Measurements from ENCODE around the gene KLK8. TPM values are rescaled to one million over a fixed set of nuclear protein-coding genes. Genes with fewer than 3 reads are reported as not detected.

KLK8 gene
- total RNA-seq, 2 donors from 2014 or later: not detected

DNA sequence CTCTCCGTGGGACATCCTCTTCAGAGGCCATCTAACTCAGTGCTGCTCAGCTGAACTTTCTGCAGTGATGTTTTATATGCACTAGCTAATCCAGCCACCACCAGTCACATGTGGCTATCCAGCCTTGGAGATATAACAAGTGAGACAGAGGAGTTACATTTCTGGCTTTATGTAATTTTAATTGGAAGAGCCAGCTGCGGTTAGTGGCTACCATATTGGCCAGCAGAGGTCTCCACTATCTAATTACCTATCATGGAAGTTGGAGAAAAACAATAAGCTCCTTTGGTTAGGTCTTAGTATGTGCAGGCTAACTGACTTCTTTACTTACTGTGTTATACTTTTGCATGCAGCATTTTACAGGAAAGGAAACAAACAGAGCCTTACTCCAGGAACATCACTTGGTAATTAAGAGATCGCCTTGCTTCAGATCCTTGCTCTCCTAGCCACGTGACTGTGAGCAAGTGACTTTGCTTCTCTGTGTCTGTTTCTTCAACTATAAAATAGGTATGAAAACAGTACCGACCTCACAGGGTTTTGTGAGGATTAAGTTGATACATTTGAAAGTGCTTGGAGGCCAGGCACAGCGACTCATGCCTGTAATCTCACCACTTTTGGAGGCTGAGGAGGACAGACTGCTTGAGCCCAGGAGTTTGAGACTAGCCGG is 19.7 kb upstream of the KLK8 start:
- DNase-seq (no peak), ATAC-seq (peak; percentile 53)
- intact Hi-C loops (cut with DNase I, micrococcal nuclease): no loop called here

- DNase-seq: no peak
- no peak for ATAC-seq
- intact Hi-C loops (cut with DNase I, micrococcal nuclease): no loop called here
Observed at GRCh38 chr19:51019544-51019925, 18.1 kb upstream of the KLK8 start, which contains the start of gene KLK10. Gene KLK10 (minus strand): TSS chr19:51019709. CDS start chr19:51019130, 579 bp downstream.

DNA sequence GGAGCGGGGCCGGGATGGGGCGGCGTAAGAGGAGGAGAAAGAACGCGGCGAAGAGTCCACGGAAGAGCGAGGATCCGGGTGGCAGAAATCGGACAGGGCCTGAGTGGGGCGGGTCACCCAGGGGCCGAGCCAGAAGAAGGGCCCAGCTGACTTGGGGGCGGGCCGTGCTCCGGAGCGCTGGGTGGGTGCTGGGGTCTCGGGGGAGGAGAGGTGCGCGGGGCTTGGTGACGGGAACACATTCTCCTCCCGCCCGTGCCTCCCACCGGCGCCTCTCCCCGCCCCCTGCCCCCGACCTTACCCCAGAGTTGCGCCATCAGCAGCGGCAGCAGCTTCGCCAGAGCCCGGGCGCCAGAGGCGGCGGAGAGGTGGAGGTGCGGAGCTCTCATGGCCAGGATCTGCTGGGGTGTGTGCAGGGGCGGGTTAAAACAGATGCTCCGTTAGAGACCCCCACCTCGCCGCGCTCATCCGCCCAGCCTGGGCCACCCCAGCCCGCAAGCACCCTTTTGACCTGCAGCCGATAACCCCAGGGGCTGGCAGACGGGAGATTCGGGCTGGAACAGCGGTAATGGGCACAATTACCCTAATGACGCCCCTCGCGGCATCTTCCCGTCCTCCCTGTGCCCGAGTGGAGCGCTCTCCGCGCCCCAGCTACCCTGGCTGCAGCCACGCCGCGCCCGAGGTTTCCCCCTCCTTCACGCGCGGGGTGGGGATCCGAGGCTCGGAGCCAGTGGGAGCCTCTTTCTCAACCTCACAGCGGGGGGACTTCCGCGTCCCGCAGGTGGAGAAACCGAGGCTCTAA is 17.5 kb upstream of the KLK8 start:
- no peak for DNase-seq
- ATAC-seq: no peak
- intact Hi-C loops (cut with DNase I, micrococcal nuclease): no loop called here

DNA sequence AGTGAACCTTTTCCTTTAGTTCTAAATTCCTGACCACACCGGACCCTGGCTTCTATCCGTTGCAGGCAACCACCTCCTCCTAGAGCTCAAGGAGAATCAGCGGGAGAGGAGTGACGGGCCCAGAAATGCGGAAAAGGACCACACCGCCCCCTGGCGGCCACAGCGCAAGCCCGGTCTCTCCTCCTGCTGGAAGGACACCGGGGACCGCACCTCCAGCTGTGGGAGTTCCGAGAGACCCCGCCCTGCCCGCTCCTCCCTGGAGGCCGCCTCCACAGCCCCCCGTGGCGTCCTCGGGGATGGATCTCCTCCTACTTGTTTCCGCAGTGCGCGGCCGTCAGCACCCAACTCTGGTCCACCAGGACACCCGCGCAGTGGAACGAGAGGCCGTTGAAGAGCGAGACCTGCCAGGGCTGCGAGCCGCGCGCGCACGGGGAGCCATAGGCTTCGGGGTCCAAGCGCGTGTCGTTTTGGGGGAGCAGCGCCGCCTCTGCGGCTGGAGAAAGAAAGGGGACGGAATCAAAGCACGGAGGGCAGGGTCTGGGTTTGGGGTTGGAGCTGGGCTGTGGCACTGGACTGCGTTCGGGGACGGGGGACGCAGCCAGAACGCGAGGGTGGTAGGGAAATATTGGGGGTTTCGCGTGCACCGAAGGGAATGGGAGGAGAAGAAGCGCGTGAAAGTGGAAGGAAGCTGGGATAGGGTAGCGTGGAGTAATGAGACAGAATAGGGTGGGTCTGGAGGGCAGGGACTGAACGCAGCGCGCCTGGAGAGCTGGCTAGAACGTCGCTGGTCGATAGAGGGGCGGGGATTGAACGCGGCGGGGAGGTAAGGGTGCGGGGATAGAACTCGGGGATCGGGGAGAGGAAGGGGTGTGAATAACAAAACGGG is 15.6 kb upstream of the KLK8 start:
- peak; percentile 71 for ATAC-seq
- DNase-seq: peak in 1 of 2 donors; percentile 56
- intact Hi-C loops (cut with DNase I, micrococcal nuclease): no loop called here

- intact Hi-C loops (cut with DNase I, micrococcal nuclease): no loop called here
- ATAC-seq (no peak), DNase-seq (no peak)
Observed at GRCh38 chr19:51015691-51016267, 14.4 kb upstream of the KLK8 start.

- intact Hi-C loops (cut with DNase I, micrococcal nuclease): no loop called here
Observed at GRCh38 chr19:51014242-51014641, 12.8 kb upstream of the KLK8 start.

GRCh38 chr19:51012661-51013190 is 11.3 kb upstream of the KLK8 start:
- intact Hi-C loops (cut with DNase I, micrococcal nuclease): no loop called here
- DNase-seq (no peak), ATAC-seq (no peak)

More at GRCh38 chr19:51014242-51014641, 12.8 kb upstream of the KLK8 start:
- DNase-seq (no peak), ATAC-seq (no peak)

DNA sequence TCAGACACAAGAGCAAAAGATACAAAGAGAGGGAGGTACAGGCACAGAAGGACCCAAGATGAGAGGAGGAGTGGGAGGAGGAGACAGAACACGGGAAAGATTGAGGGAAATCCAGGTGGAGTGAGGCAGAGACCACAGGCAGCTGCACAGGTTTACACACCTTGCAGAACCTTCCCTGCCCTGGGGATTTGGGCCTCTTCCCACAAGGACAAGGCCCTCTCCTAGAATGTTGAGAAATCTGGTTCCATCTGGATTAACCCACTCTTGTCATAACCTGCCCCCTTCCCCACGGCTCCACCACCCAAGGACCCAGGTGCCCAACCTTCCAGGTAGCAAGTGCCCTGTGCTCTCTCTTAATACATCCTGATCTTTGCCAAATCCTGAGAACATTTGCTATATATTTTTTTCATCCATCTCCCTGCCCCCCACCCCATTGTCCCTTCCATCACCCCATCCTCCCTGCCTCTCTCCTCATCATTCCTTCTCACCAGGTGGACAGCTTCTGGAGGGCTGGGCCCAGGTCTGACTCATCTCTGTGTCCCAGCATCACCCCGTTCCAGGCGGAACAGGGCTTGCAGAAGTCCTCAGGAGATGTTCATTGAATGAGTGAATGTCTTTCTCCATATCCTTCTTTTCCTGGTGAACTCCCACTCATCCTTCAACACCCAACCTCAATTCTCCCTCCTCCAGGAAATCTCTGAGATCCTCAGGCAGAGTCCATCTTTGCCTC is 8.8 kb upstream of the KLK8 start:
- intact Hi-C loops (cut with DNase I, micrococcal nuclease): no loop called here
- ATAC-seq (no peak), DNase-seq (no peak)

- DNase-seq: no peak
- intact Hi-C loops (cut with DNase I, micrococcal nuclease): no loop called here
- no peak for ATAC-seq
Observed at GRCh38 chr19:51009061-51009891, 7.9 kb upstream of the KLK8 start.

DNA sequence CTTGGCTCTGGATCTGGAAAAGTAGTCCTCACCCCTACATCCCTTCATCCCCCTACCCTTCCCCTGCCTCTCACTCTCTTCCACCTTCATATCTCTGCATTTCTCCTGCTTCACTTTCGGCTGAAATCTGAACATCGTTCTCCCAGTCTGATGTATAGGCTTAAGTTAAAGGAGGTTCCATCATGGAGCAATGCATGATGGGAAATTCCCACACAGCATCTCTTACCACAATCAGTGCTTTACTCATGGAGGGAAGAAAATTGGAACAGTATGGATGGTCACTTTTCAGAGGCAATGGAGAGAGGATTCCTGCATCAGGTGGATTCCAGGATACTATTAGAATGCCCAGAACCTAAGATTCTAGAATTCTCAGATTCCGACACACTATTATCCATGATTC is 6.1 kb upstream of the KLK8 start:
- intact Hi-C loops (cut with DNase I, micrococcal nuclease): no loop called here
- DNase-seq (no peak), ATAC-seq (no peak)

DNA sequence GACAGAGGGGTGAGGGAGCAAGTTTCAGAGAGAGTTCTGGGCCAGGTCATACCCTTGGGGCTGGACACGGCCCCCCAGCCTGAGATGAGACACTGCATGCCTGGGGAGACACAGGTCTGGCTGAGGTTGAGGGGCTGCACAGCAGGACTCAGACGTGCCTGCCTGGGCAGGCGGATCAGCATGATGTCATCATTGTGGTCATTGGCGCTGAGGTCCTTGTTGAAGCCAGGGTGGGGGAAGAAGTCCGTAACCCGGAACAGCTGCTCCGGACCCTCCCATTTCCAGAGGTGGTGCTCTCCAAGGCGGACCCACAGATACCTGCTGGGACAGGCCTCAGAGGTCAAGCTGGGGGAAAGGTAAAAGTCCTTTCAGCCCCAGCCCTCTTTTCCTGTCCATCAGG is 5.0 kb upstream of the KLK8 start:
- DNase-seq (no peak), ATAC-seq (no peak)
- intact Hi-C loops (cut with DNase I, micrococcal nuclease): no loop called here

DNA sequence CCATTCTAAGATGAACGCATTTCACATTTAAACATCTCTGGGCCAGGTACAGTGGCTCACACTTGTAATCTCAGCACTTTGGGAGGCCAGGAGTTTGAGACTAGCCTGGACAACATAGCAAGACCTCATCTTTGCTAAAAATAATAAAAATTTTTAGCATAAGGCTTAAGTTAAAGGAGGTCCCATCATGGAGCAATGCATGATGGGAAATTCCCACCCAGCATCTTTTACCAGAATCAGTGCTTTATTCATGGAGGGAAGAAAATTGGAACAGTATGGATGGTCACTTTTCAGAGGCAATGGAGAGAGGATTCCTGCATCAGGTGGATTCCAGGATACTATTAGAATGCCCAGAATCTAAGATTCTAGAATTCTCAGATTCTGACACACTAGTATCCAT is 3.8 kb upstream of the KLK8 start:
- intact Hi-C loops (cut with DNase I, micrococcal nuclease): no loop called here
- DNase-seq (no peak), ATAC-seq (no peak)

DNA sequence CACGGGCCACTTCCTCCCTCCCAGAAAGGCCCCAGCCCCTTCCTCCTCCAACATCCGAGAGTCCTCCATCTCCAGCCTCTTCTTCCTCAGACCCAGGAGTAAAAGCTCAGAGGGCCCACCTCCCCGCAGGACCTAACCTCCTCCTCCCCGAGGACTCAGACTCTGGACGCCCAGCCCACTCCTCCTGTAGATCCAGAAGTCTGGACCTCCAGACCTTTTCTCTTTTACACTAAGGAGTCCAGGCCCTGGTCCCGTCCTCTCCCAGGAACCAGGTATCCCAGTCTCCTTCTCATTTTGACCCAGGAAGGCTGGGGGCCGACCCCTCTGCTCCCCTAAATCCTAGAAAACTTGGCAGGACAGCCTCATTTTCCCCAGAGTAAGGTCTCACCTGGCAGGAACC is 1.9 kb upstream of the KLK8 start:
- intact Hi-C loops (cut with DNase I, micrococcal nuclease): no loop called here
- no peak for DNase-seq
- no peak for ATAC-seq

GRCh38 chr19:51002542-51003311 is 1.3 kb upstream of the KLK8 start:
- ATAC-seq: no peak
- intact Hi-C loops (cut with DNase I, micrococcal nuclease): no loop called here
- DNase-seq: peak in 1 of 2 donors; percentile 24

DNA sequence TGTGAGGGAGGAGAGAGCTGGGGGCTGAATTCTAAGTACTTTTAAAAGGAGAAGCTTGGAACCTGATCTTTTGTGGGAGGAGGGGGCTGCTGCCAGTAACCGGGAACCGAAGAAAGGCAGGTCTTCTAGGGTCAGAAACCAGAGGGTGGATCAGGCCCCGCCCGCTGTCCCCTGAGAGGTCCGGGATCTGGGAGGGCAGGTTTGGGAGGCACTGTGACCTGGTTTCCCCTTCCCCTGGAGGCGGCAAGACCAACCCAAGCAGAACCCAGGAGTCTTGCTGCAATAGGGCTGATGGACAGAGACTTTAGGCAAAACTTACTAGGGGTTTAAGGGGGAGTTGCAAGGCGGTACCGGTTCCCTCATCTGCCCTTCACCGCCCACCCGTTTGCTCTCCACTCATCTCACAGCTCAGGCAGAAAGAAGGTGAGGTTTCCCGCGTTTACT is 707 bp upstream of the KLK8 start:
- ATAC-seq (no peak), DNase-seq (no peak)

DNA sequence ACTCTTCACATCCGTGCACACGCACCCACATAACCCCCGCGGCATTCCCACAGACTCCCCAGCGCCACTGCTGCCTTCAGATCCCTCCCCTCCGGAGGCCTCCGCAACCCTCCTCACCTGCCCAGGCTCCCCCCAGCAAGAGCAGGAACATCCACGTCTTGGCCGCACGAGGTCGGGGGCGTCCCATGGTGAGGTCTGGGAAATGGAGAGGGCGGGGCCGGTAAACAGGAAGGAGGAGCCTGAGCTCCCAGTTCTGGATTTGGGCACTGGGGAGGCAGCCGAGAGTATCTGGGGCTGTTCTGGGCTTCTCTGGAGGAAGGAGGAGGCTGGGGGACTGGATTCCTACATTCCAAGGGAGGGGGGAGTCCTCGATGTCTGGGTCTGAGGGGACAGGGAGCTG is 423 bp downstream of the KLK8 start:
- ATAC-seq (no peak), DNase-seq (no peak)
- intact Hi-C loops (cut with DNase I, micrococcal nuclease): no loop called here

More for the DNA sequence above, 707 bp upstream of the KLK8 start:
- intact Hi-C loops (cut with DNase I, micrococcal nuclease): no loop called here

- intact Hi-C loops (cut with DNase I, micrococcal nuclease): no loop called here
- DNase-seq (no peak), ATAC-seq (no peak)
Observed at GRCh38 chr19:51000426-51000825, 978 bp downstream of the KLK8 start.
